Heart right ventricle (tissue), 16 donors: ENCODE results near the gene UNCX. TPM values are rescaled to one million over a fixed set of nuclear protein-coding genes. Genes with fewer than 3 reads are reported as not detected.
A peak's percentile ranks its signal among the peaks of the same experiment; 100 is the strongest.
"Not testable (repeated sequence)": the region's sequence is repeated elsewhere in the genome, so short reads cannot be mapped to it uniquely, and the experiment has no call there.

ENCODE experiments used
- ATAC-seq, 8 donors: fragments of 200-7000 bp; cut with Tn5 transposase; one replicate each; pipeline ENCODE4 v1.9.1; 2020; ENCODE audit warnings: mild to moderate bottlenecking in 8 of 8, moderate library complexity in 8 of 8, moderate number of reproducible peaks in 1 of 8
- DNase-seq, 2 donors: peaks; one replicate each; pipeline ENCODE4 v3.0.0-alpha.2; 2020
- H3K27ac ChIP-seq, 10 donors: fragments of 200-600 bp; sonication (generic) in 2 of 10; one replicate each; pipeline versions ENCODE4 v1.5.0 to v1.8.0; 2020 to 2022; ENCODE audit warnings: mild to moderate bottlenecking in 3 of 10
- H3K27me3 ChIP-seq, 7 donors: fragments of 200-600 bp; one replicate each; pipeline ENCODE4 v1.8.0; 2021 to 2022; ENCODE audit warnings: mild to moderate bottlenecking in 2 of 7
- H3K36me3 ChIP-seq, 9 donors: fragments of 200-600 bp; sonication (generic) in 1 of 9; one replicate each; pipeline versions ENCODE4 v1.5.0 to v1.8.0; 2020 to 2022; ENCODE audit warnings: mild to moderate bottlenecking in 2 of 9
- H3K4me1 ChIP-seq, 9 donors: fragments of 200-600 bp; sonication (generic) in 1 of 9; one replicate each; pipeline versions ENCODE4 v1.5.0 to v1.8.0; 2020 to 2022; ENCODE audit warnings: mild to moderate bottlenecking in 4 of 9
- H3K4me3 ChIP-seq, 10 donors: fragments of 200-600 bp; sonication (generic) in 2 of 10; one replicate each; pipeline versions ENCODE4 v1.5.0 to v1.8.0; 2020 to 2022; ENCODE audit warnings: mild to moderate bottlenecking in 7 of 10, moderate library complexity in 2 of 10
- H3K9me3 ChIP-seq, 11 donors: fragments of 200-600 bp in 10 of 11; sonication (generic) in 2 of 11; one replicate each; pipeline versions ENCODE4 v1.5.0 to v1.8.0; 2013 to 2022; ENCODE audit warnings: mild to moderate bottlenecking in 2 of 11, control low read depth in 1 of 11, moderate library complexity in 1 of 11
- WGBS, 2 donors: extraction: QIAGEN DNeasy Blood & Tissue Kit; methylation state at CpG; one replicate each; pipeline ENCODE4 v1.1.7; 2013; ENCODE audit warnings: inconsistent platforms in 1 of 2; 5-methylcytosine and 5-hydroxymethylcytosine counted together
- intact Hi-C, 10 donors: fragments of 100-400 bp; cut with DNase I; formaldehyde crosslinking; loops; one replicate each; pipeline versions ENCODE4 v1.11.1 to v1.14.2; 2022
- polyA plus RNA-seq, 2 donors: library from polyadenylated mRNA; stranded (reverse); fragments of 200-250 nt; gene quantifications; one replicate each; pipeline ENCODE4 v1.2.3, GENCODE V29; 2013
- total RNA-seq, 10 donors: library from RNA; stranded (reverse); fragmentation: NEBNext Ultra II Directional in 3 of 10; extraction: Animal tissue kit (Norgen Biotek cat#: 25700) in 3 of 10; gene quantifications; one replicate each; pipeline versions ENCODE4 v1.2.1 to v1.2.4, GENCODE V29; 2021 to 2023
- TF ChIP-seq, protein P1 (sequence below), 9 donors: fragments of 200-600 bp; sonication (generic) in 2 of 9; IDR thresholded peaks; one replicate each; pipeline versions ENCODE4 v1.5.0 to v1.8.0; 2021 to 2022; ENCODE audit warnings: antibody characterized with exemption in 9 of 9, mild to moderate bottlenecking in 5 of 9, moderate library complexity in 1 of 9
- donor health status: Arrhythmogenic right ventricular cardiomyopathy.
- donor health status: ischemic (EF 13 %, LVEDD 7.1; RV severe dilation, severe dysfunction).
- donor health status: healthy with polysubstance abuse.
- donor health status: DM: no; HTN: yes; CAD: no.
- donor health status: DM: no; HTN: no; CAD: no.
- donor health status: ischemic (EF 25% LVEDD 6.9; RV normal size, moderate dysfunction).
- donor health status: ischemic (EF 25% LVEDD 5.7; RV mildly dilated, moderate dysfunction).
- donor health status: healthy.
- donor health status: DM: yes; HTN: yes; CAD: no.
- donor health status: Ischemic cardiomyopathy.
- donor health status: ischemic (EF 35%, LVEDD 5.7; RV mildly dilated, moderate dysfunction).
- donor health status: nonischemic (EF 11% LVEDD 7.7; RV severe dilation, severe dysfunction).
- donor health status: DM: yes; HTN: yes; CAD: no.
- donor health status: PGD.
- donor health status: ischemic (EF 29% LVEDD 5.4; RV normal size, mild dysfunction).
- donor health status: nonischemic (EF 23%, LVEDD 6.1; RV moderate dilation, normal function).

Gene UNCX
- total and polyA plus RNA-seq, 12 donors: not detected

DNA sequence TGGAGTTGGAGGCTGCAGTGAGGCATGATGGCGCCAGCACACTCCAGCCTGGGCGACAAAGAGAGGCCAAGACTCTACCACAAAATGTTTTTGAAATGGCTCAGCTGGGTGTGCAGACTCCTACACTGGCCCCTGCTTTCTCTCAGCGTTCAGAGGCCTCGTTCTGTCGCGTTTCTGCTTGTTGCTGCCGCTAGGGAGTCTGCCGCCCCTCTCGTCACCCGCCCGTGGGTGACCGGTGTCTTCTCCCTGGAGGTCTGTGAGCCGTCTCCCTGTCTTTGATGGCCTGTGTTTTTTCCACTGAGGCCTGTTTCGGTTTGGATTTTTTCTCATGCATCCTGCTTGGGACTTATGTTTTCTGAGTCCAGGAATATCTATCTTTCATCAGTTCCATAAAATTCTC lies 23.6 kb upstream of the UNCX start:
- TF ChIP-seq, protein P1, sequence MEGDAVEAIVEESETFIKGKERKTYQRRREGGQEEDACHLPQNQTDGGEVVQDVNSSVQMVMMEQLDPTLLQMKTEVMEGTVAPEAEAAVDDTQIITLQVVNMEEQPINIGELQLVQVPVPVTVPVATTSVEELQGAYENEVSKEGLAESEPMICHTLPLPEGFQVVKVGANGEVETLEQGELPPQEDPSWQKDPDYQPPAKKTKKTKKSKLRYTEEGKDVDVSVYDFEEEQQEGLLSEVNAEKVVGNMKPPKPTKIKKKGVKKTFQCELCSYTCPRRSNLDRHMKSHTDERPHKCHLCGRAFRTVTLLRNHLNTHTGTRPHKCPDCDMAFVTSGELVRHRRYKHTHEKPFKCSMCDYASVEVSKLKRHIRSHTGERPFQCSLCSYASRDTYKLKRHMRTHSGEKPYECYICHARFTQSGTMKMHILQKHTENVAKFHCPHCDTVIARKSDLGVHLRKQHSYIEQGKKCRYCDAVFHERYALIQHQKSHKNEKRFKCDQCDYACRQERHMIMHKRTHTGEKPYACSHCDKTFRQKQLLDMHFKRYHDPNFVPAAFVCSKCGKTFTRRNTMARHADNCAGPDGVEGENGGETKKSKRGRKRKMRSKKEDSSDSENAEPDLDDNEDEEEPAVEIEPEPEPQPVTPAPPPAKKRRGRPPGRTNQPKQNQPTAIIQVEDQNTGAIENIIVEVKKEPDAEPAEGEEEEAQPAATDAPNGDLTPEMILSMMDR (IDR thresholded peaks at IDR 0.05): no peak
- Histone ChIP-seq H3K27ac (no peak overlapping the region), H3K4me1 (peaks cover 5 to 18% (median 15%) of the 10 kb centered on the region in 9 donors), H3K9me3 (no peaks in the 10 kb centered on the region), H3K36me3 (no peaks in the 10 kb centered on the region), H3K4me3 (no peak overlapping the region), H3K27me3 (peaks cover 6 to 85% (median 74%) of the 10 kb centered on the region in 7 donors)
- ATAC-seq (no peak), DNase-seq (no peak)
- WGBS, 2 donors: 76 to 82% methylated on average over 14 of the region's 14 CpGs
- intact Hi-C loops: no loop called here

DNA sequence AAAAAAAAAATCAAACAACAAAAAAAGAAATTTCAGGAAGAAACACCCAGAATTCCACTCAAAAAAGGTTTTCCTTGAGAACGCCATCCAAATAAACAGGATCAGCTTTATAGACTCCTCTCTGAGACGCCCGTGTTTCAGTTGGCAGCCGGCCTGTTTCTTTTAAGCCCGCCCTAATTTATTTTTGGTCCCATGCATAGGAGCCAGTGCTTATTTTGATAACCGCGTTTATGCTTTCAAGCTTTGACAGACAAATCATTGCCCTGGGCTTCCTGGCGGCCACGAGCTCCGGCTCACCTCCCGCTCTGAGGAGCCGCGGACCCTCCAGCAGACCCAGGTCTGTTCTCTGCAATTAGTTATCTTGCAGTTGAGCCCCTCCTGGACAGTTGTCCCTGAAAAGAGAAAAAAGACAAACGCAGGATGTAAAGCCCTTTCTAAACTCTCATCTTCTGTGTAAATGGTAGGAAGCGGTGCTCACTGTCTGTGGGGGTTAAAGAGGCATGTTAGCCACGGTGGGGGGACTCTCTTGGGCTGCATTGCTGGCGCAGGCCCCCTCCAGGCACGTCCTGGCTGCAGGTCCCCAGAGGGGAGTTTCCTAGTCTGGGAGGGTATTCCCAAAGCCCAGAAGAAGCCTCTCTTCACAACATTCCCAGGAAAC lies 22.2 kb upstream of the UNCX start:
- no peak overlapping the region for H3K27ac ChIP-seq
- intact Hi-C loops: no loop called here
- H3K4me1 ChIP-seq: peaks cover 5 to 18% (median 15%) of the 10 kb centered on the region in 9 donors
- H3K27me3 ChIP-seq: peaks cover 6 to 91% (median 83%) of the 10 kb centered on the region in 7 donors
- ATAC-seq (peak in 6 of 8 donors; percentile 11 to 68 (median 39)), DNase-seq (peak; percentile 45 to 59)
- WGBS, 2 donors: 5 to 6% methylated on average over 18 of the region's 18 CpGs
- H3K9me3 ChIP-seq: no peaks in the 10 kb centered on the region
- H3K36me3 ChIP-seq: no peaks in the 10 kb centered on the region
- peak overlapping the region in 4 of 10 donors; percentile 1 to 13 (median 10) for H3K4me3 ChIP-seq
- TF ChIP-seq, protein P1 (IDR thresholded peaks at IDR 0.05): no peak

DNA sequence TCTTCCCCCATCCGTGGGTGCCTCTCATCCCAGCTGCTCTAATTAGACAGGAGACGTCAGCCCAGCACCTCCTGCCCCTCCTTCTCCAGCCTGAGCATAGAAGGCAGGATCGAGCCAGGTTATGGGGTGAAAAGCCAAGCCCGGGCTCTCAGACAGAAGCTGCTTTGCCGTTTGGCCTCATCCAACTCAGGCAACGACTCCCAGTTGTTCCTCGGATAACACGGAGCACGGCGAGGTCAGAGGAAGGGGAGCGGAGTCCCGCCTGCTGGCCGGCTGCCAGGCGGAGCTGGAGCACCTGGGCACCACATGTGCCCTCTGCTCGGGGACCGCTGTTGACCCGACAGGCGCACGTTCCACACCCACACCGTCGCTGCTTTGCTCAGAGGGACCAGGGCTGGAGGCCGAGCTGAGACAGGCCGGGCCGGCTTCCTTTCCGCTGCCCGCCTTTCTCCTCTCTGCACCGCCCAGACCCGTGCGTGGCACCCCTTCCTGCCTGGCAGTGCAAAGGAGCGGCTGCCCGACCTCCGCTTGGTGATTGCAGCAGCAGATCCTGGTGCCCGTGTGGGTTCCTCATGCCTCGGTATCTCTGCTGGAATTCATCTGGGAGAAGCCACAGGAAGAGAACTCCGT lies 21.6 kb upstream of the UNCX start:
- Histone ChIP-seq H3K27ac (no peak overlapping the region), H3K4me1 (peaks cover 5 to 18% (median 15%) of the 10 kb centered on the region in 9 donors), H3K9me3 (no peaks in the 10 kb centered on the region), H3K4me3 (peak overlapping the region in 2 of 10 donors; percentile 7 to 13), H3K27me3 (peaks cover 6 to 91% (median 83%) of the 10 kb centered on the region in 7 donors), H3K36me3 (no peaks in the 10 kb centered on the region)
- DNase-seq (no peak), ATAC-seq (peak in 5 of 8 donors; percentile 9 to 70 (median 29))
- WGBS, 2 donors: 35 to 37% methylated on average over 35 of the region's 35 CpGs
- intact Hi-C loops: no loop called here
- TF ChIP-seq, protein P1 (IDR thresholded peaks at IDR 0.05): no peak

DNA sequence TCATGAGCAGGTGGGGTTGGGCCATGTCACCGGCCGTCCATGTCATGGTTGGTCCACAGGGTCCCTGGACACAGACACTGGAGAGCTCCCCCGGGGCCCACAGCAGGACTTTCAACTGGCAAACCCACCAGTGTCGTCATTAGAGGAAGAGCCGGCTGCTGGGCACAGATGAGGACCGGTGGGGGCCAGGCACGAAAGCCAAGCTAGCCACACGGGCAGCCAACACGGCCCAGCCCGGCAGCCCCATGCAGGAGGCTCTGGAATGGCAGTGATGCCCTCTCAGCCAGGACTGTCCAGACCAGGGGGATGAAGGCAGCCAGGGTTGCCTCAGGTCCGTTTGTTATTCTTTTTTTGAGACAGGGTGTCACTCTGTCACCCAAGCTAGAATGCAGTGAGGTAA lies 21.1 kb upstream of the UNCX start:
- DNase-seq (no peak), ATAC-seq (peak in 1 of 8 donors; percentile 23)
- H3K4me3 ChIP-seq: no peak overlapping the region
- intact Hi-C loops: no loop called here
- no peaks in the 10 kb centered on the region for H3K9me3 ChIP-seq
- H3K4me1 ChIP-seq: peaks cover 5 to 18% (median 15%) of the 10 kb centered on the region in 9 donors
- H3K36me3 ChIP-seq: no peaks in the 10 kb centered on the region
- H3K27me3 ChIP-seq: peaks cover 6 to 93% (median 86%) of the 10 kb centered on the region in 7 donors
- TF ChIP-seq, protein P1 (IDR thresholded peaks at IDR 0.05): no peak
- 76 to 79% methylated on average over 11 of the region's 11 CpGs for WGBS, 2 donors
- H3K27ac ChIP-seq: no peak overlapping the region

DNA sequence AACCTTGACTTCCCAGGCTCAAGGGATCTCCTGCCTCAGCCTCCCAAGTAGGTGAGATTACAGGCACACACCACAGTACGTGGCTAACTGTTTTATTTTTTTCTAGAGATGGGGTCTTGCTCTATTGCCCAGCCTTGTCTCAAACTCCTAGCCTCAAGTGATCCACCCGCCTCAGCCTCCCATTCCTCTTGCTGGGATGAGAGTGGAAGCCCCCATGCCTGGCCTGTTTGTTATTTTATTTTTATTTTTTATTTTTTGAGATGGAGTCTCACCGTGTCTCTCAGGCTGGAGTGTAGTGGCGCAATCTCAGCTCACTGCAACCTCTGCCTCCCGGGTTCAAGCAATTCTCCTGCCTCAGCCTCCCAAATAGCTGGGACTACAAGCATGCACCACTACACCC lies 20.6 kb upstream of the UNCX start:
- Histone ChIP-seq H3K27me3 (peaks cover 6 to 95% (median 86%) of the 10 kb centered on the region in 7 donors), H3K4me1 (peaks cover 5 to 18% (median 15%) of the 10 kb centered on the region in 9 donors)
- intact Hi-C loops, ATAC-seq, H3K4me3 ChIP-seq, DNase-seq, H3K36me3 ChIP-seq, H3K9me3 ChIP-seq, H3K27ac ChIP-seq: not testable (repeated sequence)
- 88 to 90% methylated on average over 5 of the region's 5 CpGs for WGBS, 2 donors
